ENCODE results near the gene GSX2. TPM values are rescaled to one million over a fixed set of nuclear protein-coding genes. Genes with fewer than 3 reads are reported as not detected.

The GSX2 gene
- polyA plus RNA-seq, 4 donors, result not detected

DNA sequence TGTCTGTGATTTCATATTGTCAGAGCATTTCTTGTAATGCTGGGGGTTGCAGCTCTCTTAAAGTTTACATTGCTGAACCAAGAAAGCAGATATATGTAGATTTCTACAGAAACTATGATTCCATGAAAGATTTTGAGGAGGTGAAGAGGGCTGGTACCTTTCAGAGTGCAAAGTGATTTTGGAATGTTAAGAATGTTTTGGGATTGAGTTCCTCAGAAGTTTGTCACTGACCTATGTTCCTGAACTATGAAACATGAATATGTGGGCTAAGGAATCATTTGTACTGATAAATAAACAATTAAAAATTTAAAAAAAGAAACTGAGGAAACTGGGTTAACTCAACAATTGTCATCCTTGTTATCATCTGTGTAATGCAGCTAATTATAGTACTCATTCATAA lies 23.3 kb upstream of the GSX2 start:
- DNase-seq (ENCODE audit: low read depth in 4 of 4, low spot score in 3 of 4), result no peak

DNA sequence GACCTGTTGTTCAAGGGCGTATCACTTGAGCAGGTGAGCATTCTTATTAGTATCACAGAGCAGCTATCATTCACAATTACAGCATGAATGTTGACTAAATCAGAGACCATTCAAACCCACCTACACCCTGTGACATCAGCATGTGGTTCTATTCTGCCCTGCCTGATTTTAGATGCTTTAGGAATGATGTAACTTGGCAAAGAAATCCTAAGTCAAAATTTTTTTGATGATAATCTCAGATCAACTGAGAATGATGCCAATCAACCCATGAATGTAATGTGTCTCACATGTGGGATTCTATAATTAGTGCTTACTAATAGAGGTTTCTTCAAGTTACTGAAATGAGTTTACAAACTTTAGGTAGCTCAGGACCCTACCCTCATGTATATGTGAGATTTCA lies 22.2 kb upstream of the GSX2 start:
- no peak for DNase-seq (ENCODE audit: low read depth in 4 of 4, low spot score in 3 of 4)

DNA sequence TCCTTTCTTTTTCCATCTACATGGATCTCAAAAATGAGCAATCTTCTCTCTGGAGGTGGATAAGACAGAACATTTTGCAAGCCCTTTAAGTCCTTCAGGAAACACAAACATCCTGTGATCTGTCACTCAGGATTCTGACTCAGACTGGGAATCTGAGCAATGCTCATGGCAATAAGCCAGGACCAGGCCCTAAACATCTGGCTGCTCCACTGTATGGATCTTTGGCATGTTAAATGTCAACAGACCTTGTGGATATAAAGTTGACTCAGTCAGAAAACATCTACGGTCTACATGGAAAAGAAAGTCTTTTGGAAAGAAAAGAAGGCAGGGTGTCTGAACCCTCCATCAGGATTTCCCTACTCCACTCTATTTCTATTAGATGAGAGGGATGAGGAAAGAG lies 17.8 kb upstream of the GSX2 start:
- no peak for DNase-seq (ENCODE audit: low read depth in 4 of 4, low spot score in 3 of 4)

DNA sequence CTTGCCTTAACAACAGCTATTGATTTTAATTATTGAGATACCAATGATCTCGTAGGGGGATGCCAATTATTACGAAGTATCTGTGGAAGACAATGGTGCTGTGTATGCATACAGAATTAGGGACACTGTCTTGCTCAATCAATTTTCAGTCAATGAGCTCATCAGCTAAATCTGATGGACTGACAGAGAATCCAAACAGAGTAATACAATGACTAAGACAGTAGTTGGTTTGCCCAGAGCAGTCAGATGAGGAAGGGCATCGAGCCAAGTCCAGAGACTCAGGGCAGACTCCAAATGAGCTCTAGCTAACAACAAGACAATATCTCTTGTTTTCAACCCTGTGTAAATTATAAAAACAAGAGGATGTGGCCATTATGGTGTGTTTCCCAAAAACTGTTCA lies 14.7 kb upstream of the GSX2 start:
- DNase-seq (ENCODE audit: low read depth in 4 of 4, low spot score in 3 of 4), result no peak

DNA sequence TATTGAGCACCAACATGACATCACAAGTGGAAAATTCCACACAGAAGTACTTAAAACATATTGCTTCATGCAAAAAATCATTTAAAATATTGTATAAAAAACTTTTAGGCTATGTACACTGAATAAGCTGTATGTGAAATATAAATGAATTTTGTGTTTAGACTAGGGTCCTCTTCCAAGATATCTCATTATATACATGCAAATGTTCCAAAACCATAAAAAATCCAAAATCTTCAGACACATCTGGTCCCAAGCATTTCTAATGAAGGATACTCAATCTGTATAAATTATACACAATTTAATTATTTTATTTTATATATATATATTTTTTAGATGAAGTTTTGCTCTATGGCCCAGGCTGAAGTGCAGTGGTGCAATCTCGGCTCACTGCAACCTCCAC lies 10.1 kb upstream of the GSX2 start:
- no peak for DNase-seq (ENCODE audit: low read depth in 4 of 4, low spot score in 3 of 4)

DNA sequence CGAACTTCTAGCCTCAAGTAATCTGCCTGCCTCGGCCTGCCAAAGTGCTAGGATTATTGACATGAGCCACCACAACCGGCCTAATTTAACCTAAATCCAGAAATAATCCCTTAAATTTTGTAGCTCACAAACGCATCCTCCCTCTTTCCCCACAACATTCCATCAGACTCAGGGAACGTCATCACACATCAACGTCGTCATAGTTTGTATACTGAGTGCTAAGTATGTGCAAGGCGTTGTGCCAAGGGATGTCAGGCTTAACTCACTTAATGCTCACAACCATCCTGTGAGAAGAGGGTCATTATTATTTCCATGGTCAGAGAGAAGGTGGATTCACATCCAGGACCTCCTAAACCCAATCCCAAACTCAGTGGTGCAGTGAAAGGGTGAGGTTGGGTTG lies 9.6 kb upstream of the GSX2 start:
- no peak for DNase-seq (ENCODE audit: low read depth in 4 of 4, low spot score in 3 of 4)

DNA sequence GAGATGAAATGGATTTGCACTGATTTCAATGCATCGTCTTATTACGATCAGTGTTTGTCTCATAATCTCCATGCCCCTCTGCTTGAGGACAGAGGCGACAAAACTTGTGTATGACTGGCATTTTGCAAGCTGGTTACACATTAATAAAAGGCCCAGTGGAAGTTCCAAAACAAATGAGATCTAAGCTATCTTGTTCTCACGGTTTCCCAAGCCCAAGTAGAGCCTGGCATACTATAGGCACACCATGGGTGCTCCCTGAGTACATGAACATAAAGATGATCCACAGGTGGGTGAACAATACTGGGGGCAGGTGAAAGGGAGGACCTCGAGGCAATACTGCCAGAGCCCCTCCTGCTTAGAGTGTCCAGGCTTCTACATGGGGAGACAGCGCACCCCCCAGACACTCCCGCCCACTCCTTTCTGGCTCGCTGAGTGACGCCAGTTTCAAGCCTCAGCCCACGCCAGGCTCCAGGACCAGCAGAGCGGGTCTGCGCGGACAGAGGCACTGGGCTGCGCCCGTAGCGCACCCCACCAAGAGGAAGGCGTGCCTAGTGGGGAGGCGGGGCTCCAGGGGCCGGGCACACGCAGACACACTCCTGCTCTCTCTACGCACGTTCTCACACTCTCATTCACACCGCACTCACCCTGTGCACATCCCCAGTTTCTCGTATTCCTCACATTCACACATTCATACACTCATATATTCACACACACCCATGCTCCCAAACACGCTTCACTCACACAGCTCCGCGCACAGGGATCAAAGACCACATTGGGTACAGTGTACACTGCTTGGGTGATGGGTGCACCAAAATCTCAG lies 8.9 kb upstream of the GSX2 start:
- DNase-seq (ENCODE audit: low read depth in 4 of 4, low spot score in 3 of 4), result no peak

DNA sequence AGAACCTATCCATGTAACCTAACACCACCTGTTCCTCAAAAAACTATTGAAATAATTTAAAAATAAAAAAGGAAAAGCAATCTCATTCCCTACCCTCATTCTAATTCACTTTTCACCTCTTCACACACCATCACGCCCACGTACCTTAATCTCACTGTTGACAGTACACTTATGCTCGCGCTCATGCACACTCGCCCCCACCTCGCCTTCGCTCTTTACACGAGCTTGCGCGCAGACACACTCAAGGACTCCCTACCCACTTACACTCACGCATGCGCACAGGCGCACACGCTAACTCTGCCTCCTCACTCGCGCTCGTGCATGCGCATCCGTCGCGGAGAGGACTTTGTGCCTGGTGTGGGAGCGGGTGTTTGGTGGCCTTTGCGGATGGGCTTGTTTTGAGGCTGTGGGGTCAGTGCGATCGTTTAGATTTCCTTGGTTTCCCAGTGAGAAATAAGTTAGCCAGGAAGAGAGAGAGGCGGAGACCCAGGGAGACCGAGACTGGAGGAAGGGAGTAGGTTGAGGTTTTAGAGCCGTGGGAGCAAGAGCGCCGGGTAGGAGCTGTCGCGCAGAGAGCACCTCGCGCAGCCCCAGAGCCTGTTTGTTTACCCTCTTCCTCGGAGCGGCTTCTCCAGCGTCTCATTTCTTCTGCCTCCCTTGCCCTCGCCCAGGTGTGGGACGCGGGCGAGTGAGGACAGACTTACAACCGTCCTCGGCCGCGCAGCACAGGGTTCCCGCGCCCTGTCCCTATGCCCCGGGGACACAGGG lies 8.1 kb upstream of the GSX2 start:
- peak in 2 of 4 donors; percentile 50 to 72 for DNase-seq (ENCODE audit: low read depth in 4 of 4, low spot score in 3 of 4)

DNA sequence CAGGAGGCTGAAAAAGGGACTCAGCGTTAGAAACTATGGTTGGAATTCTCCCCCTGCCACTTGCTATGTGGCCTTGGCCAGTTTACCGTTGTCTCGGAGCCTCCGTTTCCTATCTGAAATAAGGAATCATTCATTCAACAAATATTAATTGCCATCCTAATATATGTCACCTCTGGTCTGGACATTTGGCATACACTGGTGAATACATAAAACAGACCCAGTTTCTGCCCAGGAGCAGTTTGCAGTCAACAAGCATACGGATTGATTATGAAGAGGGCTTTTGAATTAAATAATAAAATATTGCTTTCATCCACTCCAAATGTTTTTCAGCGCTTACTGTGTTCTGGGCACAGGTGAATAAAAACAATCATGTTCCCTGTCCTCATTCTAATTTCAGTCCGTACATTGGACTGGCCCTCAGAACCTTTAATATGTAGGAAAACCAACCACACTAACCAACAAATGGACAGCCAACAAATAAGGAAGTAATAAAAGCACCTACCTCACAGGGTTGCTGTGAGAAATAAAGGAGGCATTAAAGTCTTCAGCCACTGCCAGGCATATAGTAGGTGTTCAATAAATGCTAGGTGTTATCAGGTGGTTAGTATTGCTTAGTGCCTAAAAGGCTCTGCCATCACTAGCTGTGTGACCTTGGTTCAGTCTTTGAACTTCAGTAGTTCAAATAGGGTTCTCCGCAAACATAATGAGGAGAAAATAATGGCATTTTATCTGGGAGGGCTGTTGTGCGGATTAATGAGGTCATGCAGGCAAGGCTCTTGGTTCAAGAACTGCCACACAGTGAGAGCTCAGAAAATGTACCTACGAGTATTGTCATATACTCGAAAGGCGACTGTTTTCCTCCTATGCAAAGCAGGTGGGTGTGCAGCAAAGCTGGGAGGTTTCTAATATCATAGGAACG lies 7.3 kb upstream of the GSX2 start:
- no peak for DNase-seq (ENCODE audit: low read depth in 4 of 4, low spot score in 3 of 4)

DNA sequence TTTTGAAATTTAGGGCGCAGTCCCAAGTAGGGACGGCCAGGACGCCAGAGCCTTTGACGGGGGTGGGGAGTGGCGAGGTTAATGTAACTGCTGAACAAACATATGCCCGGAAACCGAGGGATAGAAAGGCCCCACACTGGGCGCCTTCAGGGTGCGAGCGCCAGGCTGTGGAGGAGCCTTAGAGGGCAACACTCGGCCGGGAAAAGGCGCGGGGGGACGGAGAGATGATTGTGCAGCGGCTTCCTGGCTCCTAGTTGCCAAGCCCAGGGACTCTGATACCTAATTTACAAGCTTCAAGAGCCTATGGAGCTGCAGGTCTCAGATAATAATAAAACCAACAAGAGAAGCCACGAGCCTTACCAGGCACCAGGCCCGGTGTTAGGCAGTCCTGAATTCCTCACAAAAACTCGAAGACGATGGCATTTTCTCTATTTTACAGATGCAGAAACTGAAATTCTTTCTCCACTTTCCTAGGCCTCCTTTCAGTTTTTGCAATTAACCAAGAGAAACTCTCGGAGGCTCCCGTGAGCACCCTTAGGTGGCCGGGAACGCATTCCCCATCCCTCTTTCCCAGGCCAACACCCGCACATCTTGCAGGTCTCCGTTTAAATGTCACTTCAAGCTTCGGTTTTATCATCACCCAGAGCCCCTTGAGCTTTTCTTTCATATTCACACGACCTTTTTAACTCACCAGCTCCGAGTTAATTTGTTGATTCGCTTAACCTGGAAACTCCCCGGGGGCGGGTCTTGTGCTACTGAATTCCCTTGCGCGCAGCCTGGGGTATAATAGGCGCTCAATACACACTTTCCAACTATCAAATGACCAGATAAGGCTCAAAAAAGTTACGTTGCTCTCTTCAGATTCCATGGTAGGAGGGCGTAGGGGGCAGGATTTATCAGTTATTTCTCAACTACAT lies 6.4 kb upstream of the GSX2 start:
- no peak for DNase-seq (ENCODE audit: low read depth in 4 of 4, low spot score in 3 of 4)

DNA sequence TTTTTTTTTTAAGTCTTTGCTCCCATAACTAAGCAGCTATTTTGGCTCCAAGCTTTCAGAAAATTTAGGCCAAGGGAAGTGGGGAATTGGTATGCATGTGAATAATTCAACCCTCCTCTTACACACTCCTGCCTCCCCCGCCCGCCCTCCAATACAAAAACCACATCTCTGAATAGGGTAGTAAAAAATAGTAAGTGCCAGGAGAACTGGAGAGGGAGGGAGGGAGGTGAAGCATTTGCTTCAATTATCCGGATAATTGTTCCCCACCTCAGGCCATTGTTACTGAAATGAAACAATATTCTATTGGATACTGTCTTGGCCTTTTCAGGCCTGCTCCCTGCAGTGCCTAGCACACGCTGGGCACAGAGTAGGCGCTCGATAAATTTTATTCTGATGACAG lies 5.5 kb upstream of the GSX2 start:
- DNase-seq (ENCODE audit: low read depth in 4 of 4, low spot score in 3 of 4), result no peak

DNA sequence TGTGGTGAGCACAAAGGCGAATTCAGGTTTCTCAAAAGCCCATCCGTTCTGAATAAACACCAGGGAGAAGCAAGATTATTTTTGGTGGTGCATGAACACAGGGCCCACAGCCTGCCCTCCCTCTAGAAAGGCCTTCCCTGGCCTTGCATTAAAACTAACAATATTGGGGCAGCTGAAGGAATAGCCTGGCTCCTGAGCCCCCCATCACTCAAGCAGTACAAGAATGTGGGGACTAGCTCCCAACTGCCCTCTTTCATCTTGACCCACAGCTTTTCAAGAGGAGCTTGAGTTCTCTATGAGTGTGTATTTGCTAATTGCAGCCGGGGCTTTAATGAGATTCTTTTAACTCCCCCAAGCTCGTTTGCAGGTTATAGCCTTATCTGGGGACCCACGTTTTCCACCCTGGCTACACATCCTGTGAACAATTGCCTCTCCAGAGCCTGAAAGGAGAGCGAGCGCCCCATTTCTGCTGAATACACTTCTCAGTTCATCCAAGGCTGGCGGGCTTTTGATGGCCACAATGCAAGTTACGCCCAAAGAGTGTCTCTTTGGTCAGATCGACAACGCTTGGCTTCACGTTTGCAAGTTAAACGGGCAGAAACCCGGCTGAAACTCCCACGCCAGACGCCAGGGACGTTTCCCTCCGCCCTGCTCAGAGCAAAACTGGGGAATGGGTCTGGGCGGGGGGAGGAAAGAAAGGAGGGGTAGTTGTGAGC lies 4.7 kb upstream of the GSX2 start:
- DNase-seq (ENCODE audit: low read depth in 4 of 4, low spot score in 3 of 4), result no peak

DNA sequence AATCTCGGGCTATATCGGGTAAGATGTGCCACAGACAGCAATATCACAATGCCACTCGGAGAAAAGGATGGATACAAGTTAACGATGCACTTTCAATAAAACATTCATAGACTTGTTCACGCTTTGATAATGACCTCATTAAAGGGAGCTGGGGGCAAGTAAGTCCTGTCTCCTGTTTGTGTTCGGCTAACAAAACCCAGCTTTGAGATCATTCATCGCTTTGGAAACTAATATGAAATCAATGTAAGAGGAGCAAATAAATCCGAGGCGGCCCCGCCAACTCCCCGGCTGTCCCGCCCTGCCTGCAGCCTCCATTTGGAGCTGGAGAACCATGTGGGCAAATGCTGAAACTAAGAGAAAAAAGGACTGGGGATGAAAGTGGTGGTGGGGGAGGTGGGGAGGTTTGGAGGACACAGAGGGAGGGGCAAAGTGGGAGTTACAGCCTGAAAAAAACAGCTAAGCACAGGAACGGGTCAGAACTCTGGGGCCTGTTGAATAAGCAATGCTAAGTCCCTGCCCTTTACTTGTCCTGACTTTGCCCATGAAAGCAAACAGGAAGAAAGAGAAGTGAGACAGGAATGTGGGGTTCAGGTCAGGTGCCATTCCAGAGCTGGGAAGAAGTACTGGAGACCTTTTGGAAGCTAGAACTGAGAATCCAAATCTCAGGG lies 3.5 kb upstream of the GSX2 start:
- DNase-seq (ENCODE audit: low read depth in 4 of 4, low spot score in 3 of 4), result no peak

DNA sequence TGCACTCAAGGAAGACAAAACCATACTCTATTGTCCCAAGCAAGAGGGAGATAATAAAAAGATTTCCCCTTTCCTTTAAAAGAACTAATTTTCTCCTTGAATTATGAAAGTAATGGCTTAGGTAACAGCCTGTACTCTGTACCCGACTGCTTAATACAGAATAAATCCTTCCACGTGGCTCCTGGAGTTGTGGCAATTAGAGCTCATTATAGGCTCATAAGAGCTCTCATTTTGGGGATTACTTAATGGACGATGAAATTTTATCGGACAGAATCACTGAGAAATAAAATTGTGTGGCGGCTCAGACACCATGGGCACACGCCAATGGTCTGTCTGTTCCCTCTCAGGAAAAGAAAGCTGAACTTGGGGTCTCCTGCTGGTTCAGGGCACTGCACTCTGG lies 2.8 kb upstream of the GSX2 start:
- DNase-seq (ENCODE audit: low read depth in 4 of 4, low spot score in 3 of 4), result no peak

DNA sequence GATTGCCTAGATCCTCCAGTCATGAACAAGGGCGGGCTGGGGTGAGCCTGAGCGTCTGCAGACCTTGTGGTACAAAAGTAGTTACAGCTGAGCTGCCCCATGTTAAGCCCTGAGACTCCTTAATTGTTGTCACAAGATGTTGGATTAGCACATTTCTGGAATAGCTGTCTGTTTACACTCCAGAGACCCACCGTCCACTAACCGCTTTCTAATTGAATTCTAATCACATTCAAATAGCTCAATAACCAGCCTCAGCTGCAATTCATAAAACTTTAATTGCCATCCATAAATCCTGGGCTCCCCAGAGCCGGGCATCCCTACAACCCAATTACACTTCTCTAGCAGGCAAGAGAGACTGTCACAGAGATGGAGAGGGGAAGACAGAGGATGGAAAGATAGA lies 1.6 kb upstream of the GSX2 start:
- no peak for DNase-seq (ENCODE audit: low read depth in 4 of 4, low spot score in 3 of 4)

DNA sequence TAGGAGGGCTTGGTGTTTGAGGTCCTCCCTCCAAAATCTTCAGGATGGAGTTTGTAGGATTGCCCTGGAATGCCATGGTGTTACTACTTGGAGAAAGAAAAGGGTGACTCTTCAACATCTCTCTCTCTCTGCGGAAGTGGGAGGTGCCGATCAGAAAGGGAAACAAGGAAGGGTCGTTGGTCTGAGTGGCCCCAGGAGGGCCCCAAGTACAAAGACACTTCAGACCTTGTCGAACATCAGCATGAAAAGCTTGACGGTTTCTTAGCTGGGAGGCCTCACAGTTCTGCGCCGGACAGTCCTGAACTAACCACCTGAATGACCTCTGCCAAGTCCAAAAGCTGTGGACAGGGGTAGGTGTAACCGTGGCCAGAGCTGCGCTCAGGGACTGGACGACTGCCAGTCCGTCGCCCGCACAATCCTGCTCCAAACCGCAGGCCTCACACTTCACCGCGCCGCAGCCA lies 646 bp upstream of the GSX2 start:
- DNase-seq (ENCODE audit: low read depth in 4 of 4, low spot score in 3 of 4), result no peak

DNA sequence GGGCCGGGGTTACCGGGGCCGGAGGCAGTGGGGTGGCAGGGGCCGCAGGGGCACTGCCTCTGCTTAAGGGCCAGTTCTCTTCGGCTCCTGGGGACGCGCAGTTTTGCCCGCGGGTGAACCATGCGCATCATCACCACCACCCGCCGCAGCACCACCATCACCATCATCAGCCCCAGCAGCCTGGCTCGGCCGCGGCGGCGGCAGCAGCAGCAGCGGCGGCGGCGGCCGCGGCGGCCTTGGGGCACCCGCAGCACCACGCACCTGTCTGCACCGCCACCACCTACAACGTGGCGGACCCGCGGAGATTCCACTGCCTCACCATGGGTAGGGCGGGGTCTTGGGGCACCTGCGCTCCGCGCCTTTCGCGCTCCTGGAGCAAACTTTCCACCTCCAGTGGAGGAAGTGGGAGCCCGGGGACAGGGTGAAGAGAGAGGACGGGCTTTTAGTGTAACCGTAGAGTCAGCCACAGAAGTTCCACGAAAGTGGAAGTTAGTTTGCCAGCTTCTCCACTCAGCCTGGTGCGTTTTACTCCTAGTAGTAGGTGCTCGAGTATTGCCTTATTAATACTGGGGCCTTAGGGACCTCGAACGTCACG lies 729 bp downstream of the GSX2 start:
- no peak for DNase-seq (ENCODE audit: low read depth in 4 of 4, low spot score in 3 of 4)

Data from right renal pelvis (tissue), 4 donors.